HG03520 (cell line): ENCODE measurements around the gene TRUB1.
"Not testable (repeated sequence)": the region's sequence is repeated elsewhere in the genome, so short reads cannot be mapped to it uniquely, and the experiment has no call there.

ENCODE experiments used
- ATAC-seq: cut with Tn5 transposase; IDR thresholded peaks from one replicate; pipeline ENCODE4 v1.9.1; 2021; ENCODE audit warnings: mild to moderate bottlenecking, moderate library complexity; ENCODE audit not compliant: unreplicated experiment

The TRUB1 gene

GRCh38 chr10:114923551-114923950, 14.4 kb upstream of the TRUB1 start:
- no peak for ATAC-seq

DNA sequence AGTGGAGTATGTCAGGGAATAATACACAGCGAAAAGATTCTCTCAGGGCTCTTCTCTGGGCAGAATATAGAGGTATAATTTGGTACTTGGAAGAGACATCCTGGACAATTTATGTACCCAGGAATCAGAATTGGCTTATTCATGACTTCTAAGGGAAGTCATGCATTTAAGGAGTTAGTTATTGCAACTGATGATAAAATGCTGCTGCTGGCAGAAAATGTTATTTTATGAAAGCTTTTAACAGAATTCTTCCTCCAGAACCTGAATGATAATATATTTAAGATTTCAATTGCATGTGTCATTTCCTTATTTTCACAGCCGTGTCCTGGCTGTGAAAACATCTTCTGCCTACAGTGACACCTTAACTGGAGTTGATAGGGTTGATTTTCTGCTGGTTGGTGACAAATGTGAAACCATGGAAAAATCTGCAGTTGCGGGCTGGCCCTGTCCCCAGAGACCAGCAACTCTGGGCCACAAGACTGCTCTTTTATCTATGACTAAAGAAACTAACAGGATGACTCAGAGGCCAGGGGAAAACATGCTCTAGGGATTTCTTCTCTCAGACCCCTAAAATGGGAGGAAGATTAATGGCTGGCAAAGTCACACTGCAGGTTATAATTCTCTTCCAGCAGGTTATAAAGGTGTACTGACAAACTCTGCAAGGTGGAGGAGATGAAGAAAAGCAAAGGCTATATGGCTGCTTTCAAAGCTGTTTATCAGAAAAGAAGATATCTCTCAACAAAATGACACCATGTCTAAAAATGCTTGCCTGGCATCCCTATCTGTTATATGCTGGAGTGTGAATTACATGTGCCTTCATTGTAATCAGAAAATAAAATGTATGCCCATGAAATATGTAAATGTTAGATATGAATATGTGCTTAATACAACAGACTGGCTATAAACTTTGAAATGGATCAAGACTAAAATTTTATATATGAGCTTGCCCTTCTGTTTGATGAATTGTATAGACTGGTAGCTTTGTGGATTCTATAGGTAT, 12.1 kb upstream of the TRUB1 start:
- peak; percentile 94 for ATAC-seq

GRCh38 chr10:114928818-114929217, 9.2 kb upstream of the TRUB1 start:
- no peak for ATAC-seq

DNA sequence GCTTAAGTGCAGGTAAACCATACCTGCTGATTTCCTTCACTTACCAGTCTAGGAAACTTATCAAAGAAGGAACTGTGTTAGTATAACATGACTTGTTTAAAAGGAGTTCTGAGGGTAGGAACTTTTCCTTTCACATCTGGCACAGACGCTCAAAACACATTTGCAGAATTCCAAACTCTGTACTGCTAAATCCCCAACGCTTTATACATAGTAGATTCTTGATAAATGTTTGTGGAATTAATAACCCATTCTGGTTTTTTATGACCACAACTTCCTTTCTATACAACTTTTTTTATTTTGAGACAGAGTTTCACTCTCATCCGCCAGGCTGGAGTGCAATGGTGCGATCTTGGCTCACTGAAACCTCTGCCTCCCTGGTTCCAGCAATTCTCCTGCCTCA, 7.7 kb upstream of the TRUB1 start:
- no peak for ATAC-seq

DNA sequence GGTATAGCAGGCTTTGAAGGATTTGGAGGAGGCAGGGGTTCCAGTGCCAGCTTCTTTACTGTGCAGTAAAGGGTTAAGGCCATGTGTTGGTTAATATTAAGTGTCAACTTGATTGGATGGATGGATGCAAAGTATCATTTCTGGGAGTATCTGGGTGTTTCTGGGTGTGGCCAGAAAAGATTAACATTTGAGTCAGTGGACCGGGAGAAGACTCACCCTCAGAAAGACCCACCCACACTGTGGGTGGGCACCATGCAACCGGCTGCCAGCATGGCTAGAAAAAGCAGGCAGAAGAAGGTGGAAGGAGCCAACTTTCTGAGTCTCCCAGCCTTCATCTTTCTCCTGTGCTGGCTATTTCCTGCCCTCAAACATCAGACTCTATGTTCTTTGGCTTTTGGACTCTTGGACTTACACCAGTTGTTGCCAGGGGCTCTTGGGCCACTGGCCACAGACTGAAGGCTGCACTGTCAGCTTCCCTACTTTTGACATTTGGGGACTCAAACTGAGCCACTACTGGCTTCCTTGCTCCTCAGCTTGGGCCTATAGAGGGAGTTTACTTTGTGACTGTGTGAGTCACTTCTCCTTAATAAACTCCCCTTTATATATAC, 6.8 kb upstream of the TRUB1 start:
- ATAC-seq: no peak

DNA sequence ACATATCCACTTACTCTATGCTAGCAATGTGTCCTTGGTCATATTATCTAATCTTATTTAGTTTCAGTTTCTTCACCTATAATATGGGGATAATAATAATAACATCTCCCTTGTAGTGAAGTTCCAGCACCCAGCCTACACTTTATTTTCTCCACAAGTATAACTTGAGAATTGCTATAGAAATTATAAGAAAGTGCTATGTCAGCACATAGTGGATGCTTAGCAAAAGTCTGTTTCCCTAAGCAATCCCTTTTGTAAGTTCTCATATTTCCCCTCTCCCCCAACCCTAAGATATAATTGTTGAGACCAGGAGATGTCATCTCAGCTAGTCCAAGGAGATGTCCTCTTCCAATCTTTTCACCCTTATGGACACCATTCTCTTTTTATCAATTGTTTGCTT, 5.8 kb upstream of the TRUB1 start:
- no peak for ATAC-seq

DNA sequence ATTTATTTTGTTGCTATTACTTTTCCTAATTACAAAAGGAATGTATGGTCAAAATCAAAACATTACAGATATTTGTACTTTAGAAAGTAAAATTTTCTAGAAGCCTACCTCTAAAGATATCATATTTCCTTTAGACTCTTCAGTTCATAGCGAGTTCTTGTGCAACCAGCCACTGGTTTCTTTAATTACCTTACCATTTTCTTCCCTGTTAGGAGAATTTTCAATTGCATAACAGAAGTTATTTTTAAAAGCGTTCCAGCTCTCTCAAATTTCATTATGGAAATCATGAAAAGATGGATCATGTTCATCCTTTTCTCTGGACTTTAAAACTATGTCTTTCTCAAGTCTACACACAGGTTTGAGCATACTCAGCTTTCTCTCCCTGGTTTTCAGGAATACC, 5.0 kb upstream of the TRUB1 start:
- ATAC-seq: no peak

GRCh38 chr10:114933588-114933987, 4.4 kb upstream of the TRUB1 start:
- no peak for ATAC-seq

- ATAC-seq: not testable (repeated sequence)
Observed at GRCh38 chr10:114933995-114934394, 4.0 kb upstream of the TRUB1 start.

- no peak for ATAC-seq
Observed at GRCh38 chr10:114938856-114939193, 830 bp downstream of the TRUB1 start.

GRCh38 chr10:114940735-114941134, 2.7 kb downstream of the TRUB1 start:
- no peak for ATAC-seq

GRCh38 chr10:114943000-114943399, 5.0 kb downstream of the TRUB1 start:
- ATAC-seq: no peak

GRCh38 chr10:114953047-114953446, 15.1 kb downstream of the TRUB1 start:
- peak; percentile 64 for ATAC-seq

GRCh38 chr10:114955984-114956383, 18.0 kb downstream of the TRUB1 start:
- ATAC-seq: no peak

GRCh38 chr10:114956466-114956865, 18.5 kb downstream of the TRUB1 start:
- no peak for ATAC-seq

- no peak for ATAC-seq
Observed at GRCh38 chr10:114957122-114957521, 19.1 kb downstream of the TRUB1 start.

DNA sequence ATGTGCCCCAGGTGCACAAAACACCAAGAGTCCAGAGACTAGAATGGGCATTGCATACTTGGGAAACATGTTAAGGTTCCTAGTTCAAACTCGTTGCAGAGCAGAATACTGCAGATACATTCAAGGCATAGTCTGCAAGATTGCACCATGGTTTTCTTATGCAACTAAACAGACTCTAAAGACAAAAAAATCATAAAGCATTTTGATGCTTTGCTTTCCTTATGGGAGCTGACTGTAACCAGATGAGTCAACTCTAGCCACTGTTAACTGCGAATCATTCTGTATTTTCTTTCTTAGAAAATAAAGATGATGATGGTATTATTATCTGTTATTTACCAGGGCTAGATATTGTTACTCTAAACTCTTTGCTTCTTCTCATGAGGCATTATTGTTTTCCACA, 19.7 kb downstream of the TRUB1 start:
- no peak for ATAC-seq

DNA sequence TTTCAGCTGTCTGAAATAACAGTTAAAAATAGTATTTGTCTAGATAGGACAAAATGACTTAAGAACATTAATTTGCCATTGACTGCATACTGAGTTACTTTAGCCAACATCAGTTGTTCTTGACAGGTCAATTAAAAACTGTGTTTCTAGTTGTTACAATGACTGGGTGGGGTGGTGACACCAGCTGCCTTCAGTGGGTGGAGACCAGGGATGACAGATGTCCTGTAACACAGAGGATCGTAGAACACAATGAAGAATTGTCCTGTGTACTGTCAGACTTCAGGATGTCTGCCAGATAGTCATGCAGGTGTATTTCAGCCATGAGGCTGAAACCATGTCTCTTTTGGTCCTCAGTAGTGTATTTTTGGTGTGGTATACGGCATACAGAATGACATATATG, 24.4 kb downstream of the TRUB1 start:
- no peak for ATAC-seq

DNA sequence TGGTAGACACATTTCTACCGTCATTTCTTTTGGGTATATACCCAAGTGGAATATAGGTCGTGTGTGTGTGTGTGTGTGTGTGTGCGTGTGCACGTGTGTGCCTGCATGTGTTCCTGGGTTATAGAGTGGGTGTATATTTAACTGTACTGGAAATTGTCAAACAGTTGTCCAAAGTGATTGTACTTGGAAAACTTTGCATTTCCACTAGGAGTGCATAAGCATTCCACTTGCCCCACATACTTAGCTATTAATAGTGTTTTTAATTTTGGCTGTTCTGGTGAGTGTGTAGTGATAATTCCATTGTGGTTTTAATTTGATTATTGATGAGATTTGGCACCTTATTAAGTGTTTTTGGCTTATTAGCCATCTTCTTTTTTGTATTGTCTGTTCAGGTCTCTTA, 25.9 kb downstream of the TRUB1 start:
- no peak for ATAC-seq

- no peak for ATAC-seq
Observed at GRCh38 chr10:114967071-114967470, 29.1 kb downstream of the TRUB1 start.

DNA sequence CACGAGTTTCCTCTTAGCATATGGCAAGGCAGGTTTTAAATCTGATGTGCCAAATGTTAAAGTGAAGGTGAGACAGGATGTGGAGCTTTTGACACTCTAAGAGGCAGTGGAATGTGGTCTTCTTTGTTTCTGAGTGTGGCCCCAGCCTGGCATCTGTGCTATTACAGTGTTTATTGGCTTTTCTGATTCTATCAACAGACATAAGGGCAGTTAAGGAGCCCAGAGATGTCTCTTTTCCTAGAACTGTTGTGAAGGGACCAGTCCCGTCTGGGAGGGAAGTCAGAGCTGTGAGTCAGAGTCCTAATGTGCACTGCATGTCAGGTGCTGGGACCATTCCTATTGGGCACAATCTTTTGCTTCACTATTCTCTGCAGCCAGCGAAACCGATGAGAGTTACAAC, 32.5 kb downstream of the TRUB1 start:
- no peak for ATAC-seq

- no peak for ATAC-seq
Observed at GRCh38 chr10:114973306-114973705, 35.3 kb downstream of the TRUB1 start.
